Smooth muscle cell (in vitro differentiated cells): ENCODE data around the gene MRGPRE. TPM values are rescaled to one million over a fixed set of nuclear protein-coding genes. Genes with fewer than 3 reads are reported as not detected.

Source experiments
- DNase-seq: peaks from one replicate; lab custom pipeline; 2025; ENCODE audit not compliant: unreplicated experiment; lab: John Stamatoyannopoulos, UW
- H2AFZ ChIP-seq: fragments of 200-600 bp; sonication (generic); 2 replicates; pipeline ENCODE4 v1.6.0; 2016; ENCODE audit warnings: antibody characterized with exemption, low read depth, mild to moderate bottlenecking
- H3F3A ChIP-seq: fragments of 200-600 bp; sonication (generic); 2 replicates; pipeline ENCODE4 v1.6.0; 2017; ENCODE audit warnings: antibody characterized with exemption, low read depth
- H3K27ac ChIP-seq: fragments of 200-600 bp; sonication (generic); 2 replicates; pipeline ENCODE4 v1.5.1; 2016; ENCODE audit warnings: low read depth, mild to moderate bottlenecking
- H3K27me3 ChIP-seq: fragments of 200-600 bp; sonication (generic); 2 replicates; pipeline ENCODE4 v1.6.1; 2016; ENCODE audit warnings: low read depth, mild to moderate bottlenecking
- H3K36me3 ChIP-seq: fragments of 200-600 bp; sonication (generic); 2 replicates; pipeline ENCODE4 v1.5.1; 2016; ENCODE audit warnings: low read depth
- H3K4me1 ChIP-seq: fragments of 200-600 bp; sonication (generic); 2 replicates; pipeline ENCODE4 v1.5.1; 2016; ENCODE audit warnings: low read depth
- H3K4me2 ChIP-seq: fragments of 200-600 bp; sonication (generic); 2 replicates; pipeline ENCODE4 v1.6.0; 2016; ENCODE audit warnings: mild to moderate bottlenecking
- H3K4me3 ChIP-seq: fragments of 200-600 bp; sonication (generic); 2 replicates; pipeline ENCODE4 v1.5.1; 2016; ENCODE audit warnings: mild to moderate bottlenecking
- H3K79me2 ChIP-seq: fragments of 200-600 bp; sonication (generic); 2 replicates; pipeline ENCODE4 v1.6.0; 2016; ENCODE audit warnings: low read depth, mild to moderate bottlenecking
- H3K9ac ChIP-seq: fragments of 200-600 bp; sonication (generic); 2 replicates; pipeline ENCODE4 v1.6.0; 2016; ENCODE audit warnings: low read depth
- H3K9me3 ChIP-seq: fragments of 200-600 bp; sonication (generic); replicated peaks from 2 replicates; pipeline ENCODE4 v1.5.1; 2016; ENCODE audit warnings: low read depth
- H4K20me1 ChIP-seq: fragments of 200-600 bp; sonication (generic); 2 replicates; pipeline ENCODE4 v1.6.0; 2016; ENCODE audit warnings: low read depth
- WGBS: methylation state at CpG from one replicate; pipeline ENCODE4 v1.1.7; 2016; ENCODE audit warnings: low lambda C conversion rate; 5-methylcytosine and 5-hydroxymethylcytosine counted together
- polyA plus RNA-seq: library from polyadenylated mRNA; unstranded; fragments of >200 nt; fragmentation: Nextera tagmentation; extraction: Ambion mirVana; gene quantifications from 2 replicates; pipeline ENCODE4 v1.2.1, GENCODE V29; 2016
- total RNA-seq: library from RNA; depleted of rRNA; stranded (reverse); fragments of >200 nt; gene quantifications from 2 replicates; pipeline ENCODE4 v1.2.3, GENCODE V29; 2014
- TF ChIP-seq, protein P1 (sequence below): fragments of 200-600 bp; sonication (generic); IDR thresholded peaks from 2 replicates; pipeline ENCODE4 v1.5.1; 2017; ENCODE audit warnings: borderline replicate concordance, mild to moderate bottlenecking, antibody characterized with exemption; ENCODE audit not compliant: insufficient read depth, poor library complexity, severe bottlenecking

Gene MRGPRE
- total and polyA plus RNA-seq, 2 experiments from 2014 or later, result not detected

DNA sequence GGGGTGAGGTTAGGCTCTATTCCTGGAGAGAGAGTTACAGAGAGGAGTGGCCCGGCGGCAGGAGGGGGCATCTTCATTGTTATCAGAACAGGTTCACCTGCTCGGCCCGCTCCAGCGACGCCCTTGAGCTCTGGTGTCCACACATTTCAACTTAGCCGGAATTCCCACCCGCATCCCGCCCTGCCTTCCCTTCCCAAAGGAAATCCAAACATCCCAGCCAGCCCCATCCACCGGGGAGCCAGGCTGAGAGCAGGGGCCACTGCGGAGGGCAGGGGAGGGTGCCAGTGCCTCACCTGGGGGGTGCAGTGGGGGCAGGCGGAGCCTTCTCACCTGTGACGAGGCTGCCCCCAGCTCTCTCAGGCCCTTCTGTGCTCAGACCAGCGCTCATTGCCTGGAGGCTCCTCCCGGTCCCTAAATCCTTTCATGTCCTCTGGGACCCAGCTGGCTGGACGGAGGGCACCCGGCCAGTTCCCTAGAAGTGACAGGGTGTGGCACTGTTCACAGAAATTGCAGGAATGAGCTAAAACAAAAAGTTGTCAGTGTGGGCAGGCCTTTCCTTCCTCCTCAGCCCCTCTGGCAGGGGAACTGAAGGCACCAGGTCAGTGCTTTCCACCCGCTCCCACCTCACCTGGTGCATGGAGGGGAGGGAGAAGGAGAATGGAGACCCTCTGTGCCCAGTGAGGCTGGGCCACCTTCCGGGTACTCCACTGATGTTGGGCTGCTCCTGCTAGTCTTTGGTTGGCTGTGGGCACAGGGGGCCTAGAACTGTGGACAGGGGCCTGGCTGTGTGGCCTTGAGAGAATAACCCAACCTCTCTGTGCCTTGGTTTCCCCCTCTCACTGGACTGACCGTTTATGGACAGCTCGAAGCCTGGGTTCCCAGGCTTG is 11.5 kb downstream of the MRGPRE start:
- Histone ChIP-seq H3K79me2 (no peaks in the 10 kb centered on the region), H3K27me3 (no peaks in the 10 kb centered on the region), H3K36me3 (no peaks in the 10 kb centered on the region), H3K9me3 (no peaks in the 10 kb centered on the region), H3K9ac (no peak overlapping the region), H3K4me1 (no peaks in the 10 kb centered on the region), H4K20me1 (no peaks in the 10 kb centered on the region), H2AFZ (no peak overlapping the region), H3K4me2 (no peak overlapping the region), H3F3A (no peaks in the 10 kb centered on the region), H3K4me3 (no peak overlapping the region), H3K27ac (no peak overlapping the region)
- DNase-seq, result no peak
- TF ChIP-seq, protein P1, sequence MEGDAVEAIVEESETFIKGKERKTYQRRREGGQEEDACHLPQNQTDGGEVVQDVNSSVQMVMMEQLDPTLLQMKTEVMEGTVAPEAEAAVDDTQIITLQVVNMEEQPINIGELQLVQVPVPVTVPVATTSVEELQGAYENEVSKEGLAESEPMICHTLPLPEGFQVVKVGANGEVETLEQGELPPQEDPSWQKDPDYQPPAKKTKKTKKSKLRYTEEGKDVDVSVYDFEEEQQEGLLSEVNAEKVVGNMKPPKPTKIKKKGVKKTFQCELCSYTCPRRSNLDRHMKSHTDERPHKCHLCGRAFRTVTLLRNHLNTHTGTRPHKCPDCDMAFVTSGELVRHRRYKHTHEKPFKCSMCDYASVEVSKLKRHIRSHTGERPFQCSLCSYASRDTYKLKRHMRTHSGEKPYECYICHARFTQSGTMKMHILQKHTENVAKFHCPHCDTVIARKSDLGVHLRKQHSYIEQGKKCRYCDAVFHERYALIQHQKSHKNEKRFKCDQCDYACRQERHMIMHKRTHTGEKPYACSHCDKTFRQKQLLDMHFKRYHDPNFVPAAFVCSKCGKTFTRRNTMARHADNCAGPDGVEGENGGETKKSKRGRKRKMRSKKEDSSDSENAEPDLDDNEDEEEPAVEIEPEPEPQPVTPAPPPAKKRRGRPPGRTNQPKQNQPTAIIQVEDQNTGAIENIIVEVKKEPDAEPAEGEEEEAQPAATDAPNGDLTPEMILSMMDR, result no peak
- 85% methylated on average over 20 of the region's 21 CpGs for WGBS

DNA sequence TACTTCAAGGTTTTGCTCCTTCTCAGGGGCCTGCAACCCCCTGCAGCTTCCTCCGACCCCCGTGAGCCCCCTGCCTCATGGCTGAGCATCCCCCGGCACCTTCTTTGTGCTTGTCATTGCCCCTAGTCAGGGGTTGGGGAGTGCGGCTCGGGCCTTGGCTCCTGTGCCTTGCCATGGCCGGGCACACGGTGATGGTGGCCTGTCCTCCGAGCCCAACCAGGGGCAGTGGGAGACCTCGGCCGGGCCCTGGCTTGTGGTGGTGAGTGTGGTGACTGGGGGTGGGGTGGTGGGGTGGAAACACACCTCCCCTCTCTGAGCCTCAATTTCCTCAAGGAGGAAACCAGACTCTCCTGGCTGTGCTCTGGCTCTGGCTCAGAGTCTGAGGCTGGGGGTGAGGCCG is 12.1 kb downstream of the MRGPRE start:
- Histone ChIP-seq H3K27me3 (peaks cover 3% of the 10 kb centered on the region), H3K4me1 (no peaks in the 10 kb centered on the region), H3K4me3 (no peak overlapping the region), H4K20me1 (no peaks in the 10 kb centered on the region), H3K36me3 (no peaks in the 10 kb centered on the region), H3K27ac (no peak overlapping the region), H3K79me2 (no peaks in the 10 kb centered on the region), H3K9ac (no peak overlapping the region), H3K4me2 (no peak overlapping the region), H3F3A (no peaks in the 10 kb centered on the region), H3K9me3 (no peaks in the 10 kb centered on the region), H2AFZ (no peak overlapping the region)
- TF ChIP-seq, protein P1, result no peak
- no peak for DNase-seq
- 92% methylated on average over 6 of the region's 11 CpGs for WGBS

DNA sequence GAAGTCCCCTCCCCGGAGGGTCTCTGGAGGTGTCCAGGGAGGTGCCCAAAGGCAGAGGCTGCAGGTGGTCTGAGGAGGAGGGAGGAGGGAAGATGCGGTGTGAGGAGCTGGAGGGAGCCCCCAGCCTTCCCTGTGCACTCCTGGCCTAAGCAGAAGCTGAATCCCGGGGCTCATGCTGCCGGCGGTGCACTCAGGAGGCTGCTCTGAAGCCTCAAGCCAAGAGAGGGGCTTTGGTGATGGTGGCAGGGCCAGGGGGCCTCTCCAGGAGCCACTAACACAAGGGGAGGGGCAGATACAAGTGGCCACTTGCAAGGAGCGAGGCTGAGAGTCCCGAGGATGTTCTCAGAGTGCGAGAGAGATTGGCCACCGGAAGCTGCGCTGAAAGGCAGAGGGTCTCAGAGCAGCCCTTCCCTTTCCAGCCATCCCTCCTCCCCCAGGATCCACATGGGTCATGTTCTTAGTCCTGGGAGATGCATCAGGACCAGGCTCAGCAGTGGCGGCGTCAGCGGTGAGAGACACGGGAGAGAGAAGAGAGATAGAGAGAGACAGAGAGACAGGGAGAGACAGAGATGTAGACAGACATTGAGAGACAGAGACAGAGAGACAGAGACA is 12.8 kb downstream of the MRGPRE start:
- peaks cover 3% of the 10 kb centered on the region for H3K27me3 ChIP-seq
- H3K4me2 ChIP-seq, result no peak overlapping the region
- no peaks in the 10 kb centered on the region for H3K4me1 ChIP-seq
- no peak overlapping the region for H3K4me3 ChIP-seq
- H3K27ac ChIP-seq, result no peak overlapping the region
- no peaks in the 10 kb centered on the region for H3K36me3 ChIP-seq
- DNase-seq, result no peak
- no peak overlapping the region for H2AFZ ChIP-seq
- no peaks in the 10 kb centered on the region for H3K9me3 ChIP-seq
- H4K20me1 ChIP-seq, result no peaks in the 10 kb centered on the region
- 88% methylated on average over 14 of the region's 14 CpGs for WGBS
- H3K9ac ChIP-seq, result no peak overlapping the region
- TF ChIP-seq, protein P1, result no peak
- H3F3A ChIP-seq, result no peaks in the 10 kb centered on the region
- H3K79me2 ChIP-seq, result no peaks in the 10 kb centered on the region
